Panc1 (cell line): Measurements from ENCODE around the gene MRE11.

Source experiments
- CTCF ChIP-seq: fragments of 450-650 bp; IDR thresholded peaks from 2 replicates; pipeline ENCODE4 v1.5.1; 2017; ENCODE audit warnings: mild to moderate bottlenecking
- REST ChIP-seq, 2 experiments: IDR thresholded peaks; 2 replicates each; pipeline ENCODE4 v1.6.1; 2011 to 2012; ENCODE audit warnings: low read depth in 2 of 2, control low read depth in 1 of 2, low read length in 1 of 2, mild to moderate bottlenecking in 1 of 2, moderate library complexity in 1 of 2; ENCODE audit not compliant: insufficient read depth in 1 of 2

- TF ChIP-seq CTCF, result no peak
- TF ChIP-seq REST (IDR thresholded peaks at IDR 0.05; ENCODE audit: insufficient read depth in 1 of 2, low read depth in 2 of 2, low read length in 1 of 2), result no peak
Measured at GRCh38 chr11:94525546-94526324, 32.1 kb upstream of the MRE11 start.
